Suprapubic skin (tissue), 4 donors: ENCODE results near the gene CDON.

Source experiments
- EP300 ChIP-seq: sonication (generic); formaldehyde crosslinking; IDR thresholded peaks from one replicate; pipeline ENCODE4 v1.6.1; 2017; ENCODE audit warnings: antibody characterized with exemption
- POLR2AphosphoS5 ChIP-seq, 3 donors: sonication (generic); formaldehyde crosslinking; IDR thresholded peaks; one replicate each; pipeline ENCODE4 v1.6.1; 2017; ENCODE audit warnings: antibody characterized with exemption in 3 of 3

DNA sequence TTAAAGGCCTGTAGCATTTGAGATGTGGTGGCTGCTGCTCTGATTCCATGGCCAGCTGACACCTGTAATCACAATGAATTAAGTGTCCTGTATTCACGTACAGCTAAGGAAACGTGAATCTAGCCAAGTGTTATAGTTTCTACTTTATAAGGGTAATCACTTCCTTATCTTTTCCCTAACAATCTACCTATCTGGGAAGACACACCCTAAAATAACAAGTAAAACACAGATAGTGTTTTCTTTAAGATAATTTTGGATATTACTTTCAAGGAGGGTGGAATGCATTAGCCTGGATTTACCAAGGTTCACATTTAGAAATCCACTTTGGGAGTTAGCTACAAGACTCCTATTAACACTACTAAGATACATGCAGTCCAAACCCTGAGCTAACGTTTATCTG is 11.5 kb downstream of the CDON start:
- no peak for TF ChIP-seq POLR2AphosphoS5 (IDR thresholded peaks at IDR 0.05)
- no peak for TF ChIP-seq EP300
